PFSK-1 (cell line): ENCODE measurements around the gene KRT16.

Experiments
- FOXP2 ChIP-seq: optimal IDR thresholded peaks from 2 replicates; pipeline ENCODE3; 2011; ENCODE audit warnings: borderline replicate concordance, control low read depth, inconsistent platforms; ENCODE audit not compliant: insufficient read depth; ENCODE audit errors: extremely low read length, extremely low read depth
- POLR2AphosphoS5 ChIP-seq: IDR thresholded peaks from 2 replicates; pipeline ENCODE4 v1.6.1; 2012; ENCODE audit warnings: low read depth, mild to moderate bottlenecking, control low read depth, low read length, moderate library complexity
- SIN3A ChIP-seq: IDR thresholded peaks from 2 replicates; pipeline ENCODE4 v1.6.1; 2012; ENCODE audit warnings: mild to moderate bottlenecking, low read length, moderate library complexity, borderline replicate concordance; ENCODE audit not compliant: insufficient read depth
- TAF1 ChIP-seq: IDR thresholded peaks from 2 replicates; pipeline ENCODE4 v1.6.1; 2012; ENCODE audit warnings: low read length, control low read depth, borderline replicate concordance; ENCODE audit not compliant: insufficient read depth
- TF ChIP-seq, protein P1 (sequence below), 2 experiments: IDR thresholded peaks; 2 replicates each; pipeline versions ENCODE4 v1.6.1 to v1.8.0; 2011 to 2012; ENCODE audit warnings: low read depth in 2 of 2, low read length in 2 of 2, control low read depth in 1 of 2, inconsistent platforms in 1 of 2, mild to moderate bottlenecking in 1 of 2, moderate library complexity in 1 of 2; ENCODE audit not compliant: insufficient read depth in 1 of 2

GRCh38 chr17:41638941-41639340, 26.4 kb upstream of the KRT16 start:
- TF ChIP-seq, protein P1, sequence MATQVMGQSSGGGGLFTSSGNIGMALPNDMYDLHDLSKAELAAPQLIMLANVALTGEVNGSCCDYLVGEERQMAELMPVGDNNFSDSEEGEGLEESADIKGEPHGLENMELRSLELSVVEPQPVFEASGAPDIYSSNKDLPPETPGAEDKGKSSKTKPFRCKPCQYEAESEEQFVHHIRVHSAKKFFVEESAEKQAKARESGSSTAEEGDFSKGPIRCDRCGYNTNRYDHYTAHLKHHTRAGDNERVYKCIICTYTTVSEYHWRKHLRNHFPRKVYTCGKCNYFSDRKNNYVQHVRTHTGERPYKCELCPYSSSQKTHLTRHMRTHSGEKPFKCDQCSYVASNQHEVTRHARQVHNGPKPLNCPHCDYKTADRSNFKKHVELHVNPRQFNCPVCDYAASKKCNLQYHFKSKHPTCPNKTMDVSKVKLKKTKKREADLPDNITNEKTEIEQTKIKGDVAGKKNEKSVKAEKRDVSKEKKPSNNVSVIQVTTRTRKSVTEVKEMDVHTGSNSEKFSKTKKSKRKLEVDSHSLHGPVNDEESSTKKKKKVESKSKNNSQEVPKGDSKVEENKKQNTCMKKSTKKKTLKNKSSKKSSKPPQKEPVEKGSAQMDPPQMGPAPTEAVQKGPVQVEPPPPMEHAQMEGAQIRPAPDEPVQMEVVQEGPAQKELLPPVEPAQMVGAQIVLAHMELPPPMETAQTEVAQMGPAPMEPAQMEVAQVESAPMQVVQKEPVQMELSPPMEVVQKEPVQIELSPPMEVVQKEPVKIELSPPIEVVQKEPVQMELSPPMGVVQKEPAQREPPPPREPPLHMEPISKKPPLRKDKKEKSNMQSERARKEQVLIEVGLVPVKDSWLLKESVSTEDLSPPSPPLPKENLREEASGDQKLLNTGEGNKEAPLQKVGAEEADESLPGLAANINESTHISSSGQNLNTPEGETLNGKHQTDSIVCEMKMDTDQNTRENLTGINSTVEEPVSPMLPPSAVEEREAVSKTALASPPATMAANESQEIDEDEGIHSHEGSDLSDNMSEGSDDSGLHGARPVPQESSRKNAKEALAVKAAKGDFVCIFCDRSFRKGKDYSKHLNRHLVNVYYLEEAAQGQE (IDR thresholded peaks at IDR 0.05; ENCODE audit: insufficient read depth in 1 of 2, low read depth in 2 of 2, low read length in 2 of 2): no peak
- TF ChIP-seq TAF1: no peak
- TF ChIP-seq POLR2AphosphoS5: no peak
- TF ChIP-seq SIN3A: no peak
- TF ChIP-seq FOXP2: no peak
